Activated CD4-positive, alpha-beta memory T cell treated with anti-CD3 and anti-CD28 coated beads, Interleukin-2, amount 10 ng/mL, durations not matched to agents 7 days and 5 days (primary cell): ENCODE measurements around the gene ING4. TPM values are rescaled to one million over a fixed set of nuclear protein-coding genes. Genes with fewer than 3 reads are reported as not detected.

Experiments used
- CTCF ChIA-PET: fragments of 350-600 bp; sonication (Branson Sonifier 250); formaldehyde crosslinking; loops from one replicate; lab custom pipeline; 2021; ENCODE audit warnings: antibody characterized with exemption, inconsistent platforms; lab: Charles Lee
- POLR2A ChIA-PET: fragments of 350-600 bp; sonication (Branson Sonifier 250); formaldehyde crosslinking; loops from one replicate; lab custom pipeline; 2021; ENCODE audit warnings: antibody characterized with exemption; lab: Charles Lee
- DNase-seq: peaks from one replicate; pipeline ENCODE4 v3.0.0-alpha.2; 2020
- H3K27ac Mint-ChIP-seq: one replicate; pipeline ENCODE4 v1.8.0; 2021; ENCODE audit warnings: mild to moderate bottlenecking, mixed read lengths
- H3K27me3 Mint-ChIP-seq: one replicate; pipeline ENCODE4 v1.8.0; 2021; ENCODE audit warnings: mixed read lengths
- H3K36me3 Mint-ChIP-seq: one replicate; pipeline ENCODE4 v1.8.0; 2021; ENCODE audit warnings: low read depth, mixed read lengths
- H3K4me1 Mint-ChIP-seq: one replicate; pipeline ENCODE4 v1.8.0; 2021; ENCODE audit warnings: mixed read lengths
- H3K4me3 Mint-ChIP-seq: one replicate; pipeline ENCODE4 v1.8.0; 2021; ENCODE audit warnings: mild to moderate bottlenecking, mixed read lengths
- H3K9me3 Mint-ChIP-seq: one replicate; pipeline ENCODE4 v1.8.0; 2021; ENCODE audit warnings: mixed read lengths
- total RNA-seq, 2 experiments: library from RNA; stranded (reverse); gene quantifications; one replicate each; pipeline ENCODE4 v1.2.3, GENCODE V29; 2021

Gene ING4
- total RNA-seq, 2 experiments from 2014 or later = 32.2 to 33.8 TPM

DNA sequence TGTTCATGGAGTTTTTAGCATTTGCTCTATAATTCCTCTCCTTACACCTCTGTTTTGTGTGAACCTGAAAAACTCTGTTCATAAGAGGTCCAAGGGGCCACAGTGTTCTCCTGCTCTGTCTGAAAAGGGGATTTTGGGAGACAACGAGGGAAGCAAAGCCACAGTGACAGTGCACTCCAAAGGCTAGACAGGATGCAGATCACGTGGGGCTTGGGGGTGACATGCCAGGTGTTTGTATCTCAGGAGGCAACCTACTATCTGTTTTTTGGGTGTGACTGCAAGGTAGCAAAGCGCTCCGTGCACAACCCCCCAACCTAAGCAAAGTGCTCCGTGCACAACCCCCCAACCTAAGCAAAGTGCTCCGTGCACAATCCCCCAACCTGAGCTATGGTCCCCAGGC lies 50.7 kb downstream of the ING4 start:
- H3K27me3 Mint-ChIP-seq = no peaks in the 10 kb centered on the region

DNA sequence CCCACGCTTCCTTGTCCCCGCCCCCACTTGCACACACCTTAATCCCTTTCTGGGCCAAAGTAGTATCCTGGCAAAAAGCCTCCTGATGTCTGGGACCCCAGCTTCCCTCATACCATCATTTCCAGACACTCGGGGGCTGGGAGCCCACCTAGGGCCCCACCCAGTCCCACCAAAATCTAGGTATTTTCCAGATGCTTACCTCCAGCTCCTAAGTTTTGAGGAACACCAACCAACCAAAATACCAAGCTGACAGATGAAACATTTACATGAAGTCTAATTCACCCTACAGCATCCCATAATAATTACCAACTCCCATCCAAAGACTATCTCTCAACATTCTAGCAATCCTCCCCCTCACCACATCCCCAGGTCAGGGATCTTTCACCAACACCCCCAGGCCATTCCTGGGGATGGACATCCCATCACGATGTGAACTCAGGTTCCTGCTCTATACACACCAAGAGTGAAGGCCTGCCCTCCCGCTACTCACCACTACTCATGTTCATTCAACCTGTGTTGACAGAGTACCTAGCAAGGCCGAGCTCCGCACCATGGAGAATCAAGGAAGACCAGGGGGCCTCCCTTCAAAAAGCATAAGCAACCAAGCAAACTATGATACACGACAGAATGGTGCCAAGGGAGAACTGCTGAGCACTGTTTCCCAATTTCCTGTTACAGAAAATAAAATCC lies 54.2 kb downstream of the ING4 start:
- Mint-ChIP-seq H3K36me3 (peaks cover 19% of the 10 kb centered on the region), H3K4me3 (no peak overlapping the region), H3K27me3 (no peaks in the 10 kb centered on the region), H3K27ac (no peak overlapping the region), H3K9me3 (no peaks in the 10 kb centered on the region), H3K4me1 (peaks cover 51% of the 10 kb centered on the region)
- DNase-seq = peak; percentile 31
- POLR2A ChIA-PET = interaction anchor here (0.6 to 1.6 kb wide), 17 partner anchors 8 to 264 kb away, joined by 3 to 11 read pairs (median 3); partner anchors contain the start of genes CDCA3, COPS7A, GAPDH and SPSB2
- CTCF ChIA-PET = interaction anchor here (0.6 to 1.2 kb wide), 6 partner anchors 11 to 145 kb away, joined by 3 to 7 read pairs (median 3); partner anchors contain the start of gene ZNF384

More for the DNA sequence above, 50.7 kb downstream of the ING4 start:
- DNase-seq = peak; percentile 49
- CTCF ChIA-PET = interaction anchor here (0.9 to 1.4 kb wide), 2 partner anchors 20 to 72 kb away, joined by 4 to 7 read pairs; no protein-coding TSS in a partner anchor
- POLR2A ChIA-PET = interaction anchor here (1.4 to 2.5 kb wide), 5 partner anchors 8 to 142 kb away, joined by 3 to 20 read pairs (median 10); partner anchors contain the start of genes COPS7A, MLF2, VAMP1 and ZNF384
- Mint-ChIP-seq H3K4me1 (peaks cover 41% of the 10 kb centered on the region), H3K4me3 (no peak overlapping the region), H3K36me3 (no peaks in the 10 kb centered on the region), H3K9me3 (no peaks in the 10 kb centered on the region), H3K27ac (peak overlapping the region; percentile 76)

DNA sequence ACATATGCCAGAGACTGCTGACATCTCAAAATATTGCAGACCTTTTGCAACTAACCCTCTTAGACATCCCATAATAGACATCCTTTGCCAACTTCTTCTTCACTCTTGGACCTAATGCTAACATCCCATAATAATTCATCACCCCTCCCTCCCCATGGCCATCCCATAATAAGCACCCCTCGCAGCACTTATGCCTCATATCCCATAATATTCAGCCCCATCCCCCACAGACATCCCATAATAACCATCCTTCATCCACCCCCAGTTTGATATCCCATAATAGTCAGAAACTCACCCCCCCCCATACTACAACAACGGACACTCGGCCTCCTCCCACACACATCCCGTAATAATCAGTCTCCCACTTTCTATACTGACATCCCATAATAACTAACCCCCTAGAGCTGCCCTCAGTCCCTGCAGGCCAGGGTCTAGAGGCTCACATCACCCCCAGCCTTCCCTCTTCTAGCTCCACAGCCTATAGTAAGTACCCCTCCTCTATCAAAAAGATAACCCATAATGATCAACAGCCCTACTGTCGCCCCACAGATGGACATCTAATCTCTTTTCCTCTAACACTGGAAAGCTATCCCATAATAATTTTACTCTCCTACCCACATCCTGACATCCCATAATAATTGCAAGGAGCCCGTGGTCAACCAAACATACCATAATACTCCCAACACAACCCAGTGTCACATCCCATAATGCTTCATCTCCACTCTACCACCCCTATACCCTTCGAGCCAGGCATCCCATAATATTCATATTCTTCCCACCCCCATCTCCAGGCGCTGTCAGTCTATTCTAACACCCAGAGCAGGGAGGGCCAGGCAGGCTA lies 54.9 kb downstream of the ING4 start:
- CTCF ChIA-PET = interaction anchor here (0.6 to 1.2 kb wide), 6 partner anchors 12 to 146 kb away, joined by 3 to 7 read pairs (median 3); partner anchors contain the start of gene ZNF384
- Mint-ChIP-seq H3K27ac (no peak overlapping the region), H3K36me3 (peaks cover 27% of the 10 kb centered on the region), H3K4me3 (no peak overlapping the region), H3K27me3 (no peaks in the 10 kb centered on the region), H3K9me3 (no peaks in the 10 kb centered on the region), H3K4me1 (peaks cover 53% of the 10 kb centered on the region)
- POLR2A ChIA-PET = interaction anchor here (0.6 to 1.6 kb wide), 16 partner anchors 9 to 265 kb away, joined by 3 to 11 read pairs (median 4); partner anchors contain the start of genes CDCA3, COPS7A, GAPDH and SPSB2
- peak; percentile 72 for DNase-seq

DNA sequence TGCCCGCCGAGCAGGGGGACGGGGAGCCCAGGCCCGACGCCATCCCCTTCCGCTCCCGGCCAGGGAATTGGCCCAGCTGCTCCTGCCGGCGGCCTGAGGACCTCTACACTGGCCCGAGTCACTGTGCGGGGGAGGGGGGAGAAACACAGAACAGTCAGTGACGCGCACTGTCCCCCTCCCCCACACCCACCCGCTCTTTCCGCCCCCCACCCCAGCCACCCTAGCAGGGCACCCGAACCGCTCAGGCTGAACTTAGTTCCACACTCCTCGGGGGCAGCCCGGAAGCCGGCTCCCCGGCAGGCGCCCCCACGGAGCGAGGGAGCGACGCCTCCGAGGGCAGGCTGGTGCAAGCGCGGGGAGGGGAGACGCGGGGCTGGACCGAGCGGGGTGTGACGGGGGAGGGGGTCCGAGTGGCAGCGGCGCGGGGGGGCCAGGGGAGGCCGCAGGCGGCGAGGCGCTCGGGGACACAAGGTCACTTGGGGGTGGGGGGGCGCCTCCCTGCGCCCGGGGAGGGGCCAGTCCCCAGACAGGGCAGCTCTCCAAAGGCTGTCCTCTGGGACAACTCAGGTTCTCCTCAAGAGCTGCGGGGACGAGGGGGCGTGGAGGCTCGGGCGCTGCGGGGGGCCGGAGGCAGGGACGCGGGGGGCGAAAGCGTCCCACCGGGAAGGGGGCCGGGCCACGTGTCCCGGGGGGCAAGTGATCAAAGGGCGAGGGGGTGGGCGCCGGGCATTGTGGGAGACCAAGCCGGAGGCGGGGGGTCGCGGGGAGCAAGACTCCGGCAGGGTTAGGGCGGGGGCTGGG lies 56.4 kb downstream of the ING4 start:
- Mint-ChIP-seq H3K4me3 (no peak overlapping the region), H3K27me3 (no peaks in the 10 kb centered on the region), H3K27ac (peak overlapping the region; percentile 75), H3K36me3 (peaks cover 41% of the 10 kb centered on the region), H3K9me3 (no peaks in the 10 kb centered on the region), H3K4me1 (peaks cover 53% of the 10 kb centered on the region)
- ChIA-PET POLR2A (interaction anchor here (0.9 to 2.5 kb wide), 13 partner anchors 9 to 245 kb away, joined by 3 to 19 read pairs (median 4); partner anchors contain the start of genes CDCA3, GAPDH, MRPL51 and NOP2), CTCF (interaction anchor here (0.9 to 1.6 kb wide), 4 partner anchors 38 to 245 kb away, joined by 3 to 7 read pairs (median 4); partner anchors contain the start of genes MLF2 and NOP2)
- DNase-seq = no peak

DNA sequence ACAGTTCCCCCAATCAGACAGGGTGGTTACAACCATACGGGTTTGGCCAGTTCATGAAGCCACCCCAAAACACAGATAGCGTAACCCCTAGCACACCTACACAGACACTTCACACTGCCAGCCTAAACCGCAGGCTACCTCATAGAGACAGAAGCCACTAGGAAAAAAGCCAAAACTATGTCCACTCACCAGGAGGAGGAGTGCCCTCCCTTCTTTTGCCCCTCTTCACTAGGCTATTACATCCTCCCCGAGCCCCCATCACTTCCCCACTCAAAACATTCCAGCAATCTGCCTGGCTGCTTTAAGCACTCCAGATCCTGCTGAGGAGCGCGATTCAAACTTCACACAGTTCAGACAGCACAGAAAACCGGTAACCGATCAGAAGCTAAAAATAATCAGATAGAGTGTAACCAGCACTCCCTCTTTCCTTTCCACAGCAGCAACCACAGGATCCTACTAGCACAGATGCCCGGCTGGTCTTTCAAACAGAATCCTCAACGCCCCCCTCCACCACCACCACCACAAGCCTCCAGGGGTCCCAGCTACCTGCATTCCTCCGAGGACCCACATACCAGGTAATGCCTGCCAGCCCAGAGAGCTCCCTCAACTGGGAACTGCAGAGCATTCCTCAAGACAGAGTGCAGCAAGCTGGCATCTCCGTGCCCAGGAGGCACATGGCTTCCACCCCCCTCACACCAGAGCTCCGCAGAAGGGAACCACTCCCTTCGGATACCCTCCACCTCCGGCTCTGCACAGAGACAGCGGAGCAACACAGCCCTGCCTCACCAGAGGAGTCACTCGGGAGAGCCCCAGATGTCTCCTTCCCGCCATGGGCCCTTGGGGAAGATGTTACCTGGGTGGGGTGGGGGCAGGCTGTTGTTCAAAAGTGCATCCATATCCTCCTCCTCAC lies 57.2 kb downstream of the ING4 start:
- H3K27me3 Mint-ChIP-seq = no peaks in the 10 kb centered on the region
- peak overlapping the region; percentile 75 for H3K27ac Mint-ChIP-seq
- CTCF ChIA-PET = interaction anchor here (0.9 to 1.6 kb wide), 6 partner anchors 38 to 267 kb away, joined by 3 to 7 read pairs (median 4); partner anchors contain the start of genes MLF2, NOP2 and SPSB2
- H3K4me3 Mint-ChIP-seq = no peak overlapping the region
- no peaks in the 10 kb centered on the region for H3K9me3 Mint-ChIP-seq
- DNase-seq = peak; percentile 57
- POLR2A ChIA-PET = interaction anchor here (0.6 to 2.5 kb wide), 18 partner anchors 8 to 246 kb away, joined by 3 to 19 read pairs (median 4); partner anchors contain the start of genes CDCA3, GAPDH, MRPL51 and NOP2
- peaks cover 47% of the 10 kb centered on the region for H3K4me1 Mint-ChIP-seq
- H3K36me3 Mint-ChIP-seq = peaks cover 50% of the 10 kb centered on the region

DNA sequence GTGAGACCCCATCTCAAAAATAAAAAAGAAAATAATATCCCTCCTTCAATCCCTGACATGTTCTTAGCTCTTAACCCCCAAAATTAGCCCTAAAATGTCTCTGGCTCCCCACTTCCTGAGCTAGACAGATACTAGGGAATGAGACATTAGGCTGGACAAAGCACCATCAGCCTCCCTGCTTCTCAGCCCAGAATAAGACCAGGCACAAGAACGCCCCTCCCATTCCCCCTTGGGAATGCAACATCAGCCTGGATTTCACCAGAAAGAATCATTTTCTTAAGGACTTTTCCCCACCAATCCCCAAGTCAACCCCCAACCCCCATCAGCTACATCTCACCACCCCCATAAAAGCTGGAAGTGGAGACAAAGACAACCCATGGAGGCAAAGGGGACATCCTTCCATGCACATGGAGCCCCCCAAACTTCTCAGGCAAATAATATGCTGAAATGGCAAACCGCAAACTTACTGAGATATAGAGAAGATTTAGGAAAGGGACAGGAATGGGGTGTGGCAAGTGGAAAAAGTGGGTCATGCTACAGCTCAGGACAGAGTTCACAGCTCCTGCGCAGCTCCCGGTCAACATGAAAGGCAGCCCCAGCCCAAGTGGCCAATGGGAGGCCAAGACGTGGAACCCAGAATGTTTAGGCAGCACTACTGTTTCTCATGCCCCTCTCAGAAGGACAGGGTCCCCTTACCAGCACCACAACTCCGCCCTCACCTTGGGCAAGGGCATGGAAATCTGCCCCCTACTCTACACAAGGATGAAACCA lies 58.5 kb downstream of the ING4 start:
- Mint-ChIP-seq H3K27me3 (no peaks in the 10 kb centered on the region), H3K4me1 (peaks cover 43% of the 10 kb centered on the region), H3K27ac (peak overlapping the region; percentile 75), H3K9me3 (no peaks in the 10 kb centered on the region), H3K36me3 (peaks cover 62% of the 10 kb centered on the region), H3K4me3 (no peak overlapping the region)
- POLR2A ChIA-PET = interaction anchor here (1.1 to 3.1 kb wide), 10 partner anchors 9 to 134 kb away, joined by 3 to 19 read pairs (median 8); partner anchors contain the start of genes GAPDH, NOP2, VAMP1 and ZNF384
- DNase-seq = no peak
- CTCF ChIA-PET = interaction anchor here (0.9 to 1.6 kb wide), 8 partner anchors 16 to 268 kb away, joined by 3 to 5 read pairs (median 4); partner anchors contain the start of gene SPSB2

DNA sequence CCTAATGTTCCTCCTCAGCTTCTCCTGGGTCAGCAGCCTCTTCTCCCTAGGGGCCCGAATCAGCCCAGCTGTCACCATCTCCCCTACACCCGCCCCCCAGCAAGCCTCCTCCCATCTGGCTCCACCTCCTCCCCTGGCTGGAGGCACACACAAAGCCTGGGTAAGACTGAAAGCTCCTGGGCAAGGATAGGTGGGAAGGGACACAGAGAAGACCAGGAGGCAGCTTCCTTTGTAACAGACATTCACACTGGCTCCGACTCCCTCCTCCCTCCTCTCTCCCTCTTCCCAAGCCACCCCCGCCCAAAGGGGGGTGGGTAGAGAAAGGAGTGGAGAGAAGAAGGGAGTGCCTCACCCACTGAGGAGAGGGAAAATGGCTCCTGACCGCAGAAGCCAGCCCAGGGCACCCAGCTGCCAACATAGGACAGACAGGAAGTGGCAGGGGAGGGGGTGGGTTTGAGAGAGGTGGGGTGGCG lies 59.8 kb downstream of the ING4 start:
- Mint-ChIP-seq H3K9me3 (no peaks in the 10 kb centered on the region), H3K4me3 (no peak overlapping the region), H3K36me3 (peaks cover 73% of the 10 kb centered on the region), H3K4me1 (peaks cover 43% of the 10 kb centered on the region), H3K27me3 (no peaks in the 10 kb centered on the region), H3K27ac (peak overlapping the region; percentile 77)
- POLR2A ChIA-PET = interaction anchor here (1.1 to 3.1 kb wide), 4 partner anchors 10 to 68 kb away, joined by 3 to 14 read pairs (median 12); partner anchors contain the start of genes GAPDH and NOP2
- DNase-seq = peak; percentile 63
- CTCF ChIA-PET = interaction anchor here (0.9 to 1.6 kb wide), 5 partner anchors 46 to 232 kb away, joined by 3 to 5 read pairs (median 4); partner anchors contain the start of genes MLF2 and ZNF384

DNA sequence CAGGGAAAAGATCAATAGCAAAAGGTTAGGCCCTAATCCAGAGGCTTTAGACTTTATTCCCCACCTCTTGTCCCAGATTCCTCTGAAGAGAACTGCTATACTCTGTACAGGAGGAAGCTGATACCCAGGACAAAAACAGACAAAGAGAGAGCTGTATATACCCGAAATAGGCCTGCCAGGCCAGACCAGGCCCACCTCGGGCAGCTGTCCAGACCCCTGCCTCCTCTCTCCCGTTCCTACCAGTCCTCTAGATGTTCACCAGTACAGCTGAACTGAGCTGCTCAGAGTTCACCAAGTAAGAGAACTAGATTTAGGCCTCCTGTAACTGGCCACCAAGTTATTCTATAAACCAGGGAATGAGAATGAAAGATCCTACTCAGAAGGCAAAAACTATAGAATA lies 60.4 kb downstream of the ING4 start:
- peaks cover 43% of the 10 kb centered on the region for H3K4me1 Mint-ChIP-seq
- peak overlapping the region; percentile 77 for H3K27ac Mint-ChIP-seq
- no peaks in the 10 kb centered on the region for H3K27me3 Mint-ChIP-seq
- H3K36me3 Mint-ChIP-seq = peaks cover 79% of the 10 kb centered on the region
- H3K9me3 Mint-ChIP-seq = no peaks in the 10 kb centered on the region
- no peak overlapping the region for H3K4me3 Mint-ChIP-seq
- ChIA-PET CTCF (interaction anchor here (0.9 to 1.3 kb wide), 4 partner anchors 65 to 232 kb away, joined by 3 to 5 read pairs (median 4); partner anchors contain the start of genes MLF2 and ZNF384), POLR2A (interaction anchor here (1.1 to 3.1 kb wide), 3 partner anchors 14 to 68 kb away, joined by 3 to 13 read pairs (median 11); partner anchors contain the start of genes GAPDH and NOP2)
- no peak for DNase-seq
